Adrenal gland (tissue), 5 donors: ENCODE data around the gene SLC12A5.

ENCODE experiments used
- POLR2A ChIP-seq, 2 donors: fragments of 450-650 bp; IDR thresholded peaks; one replicate each; pipeline ENCODE4 v1.6.1; 2017; ENCODE audit warnings: antibody characterized with exemption in 2 of 2, mild to moderate bottlenecking in 2 of 2, moderate library complexity in 1 of 2
- TF ChIP-seq, protein P1 (sequence below), 6 experiments: fragments of 450-650 bp in 4 of 6; fragments of 200-600 bp in 2 of 6; sonication (generic) in 1 of 6; IDR thresholded peaks; 1 replicate in 5 of 6; 2 replicates in 1 of 6; pipeline versions ENCODE4 v1.5.1 to v1.8.0; 2016 to 2021; ENCODE audit warnings: antibody characterized with exemption in 6 of 6, mild to moderate bottlenecking in 2 of 6, moderate library complexity in 1 of 6
- donor health status: DM: no; HTN: no; CAD: no.

DNA sequence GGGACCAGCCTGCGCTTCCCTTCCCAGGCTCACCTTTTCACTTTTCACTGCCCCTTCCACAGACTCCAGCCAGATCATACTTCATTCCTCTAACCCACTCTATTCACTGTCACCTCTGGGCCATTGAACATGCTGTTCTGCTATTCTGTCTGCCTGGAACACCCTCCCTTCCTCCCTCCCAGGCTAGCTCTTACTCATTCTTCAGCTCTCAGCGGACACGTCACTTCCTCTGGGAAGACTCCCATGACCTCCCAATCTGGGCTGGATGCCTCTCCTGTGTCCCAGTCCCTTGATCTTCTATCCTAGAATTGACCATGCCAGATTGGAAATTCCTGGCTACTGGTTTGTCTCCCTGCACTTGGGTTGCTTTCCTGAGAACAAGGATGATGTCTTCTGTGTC, 5.0 kb downstream of the SLC12A5 start:
- TF ChIP-seq, protein P1, sequence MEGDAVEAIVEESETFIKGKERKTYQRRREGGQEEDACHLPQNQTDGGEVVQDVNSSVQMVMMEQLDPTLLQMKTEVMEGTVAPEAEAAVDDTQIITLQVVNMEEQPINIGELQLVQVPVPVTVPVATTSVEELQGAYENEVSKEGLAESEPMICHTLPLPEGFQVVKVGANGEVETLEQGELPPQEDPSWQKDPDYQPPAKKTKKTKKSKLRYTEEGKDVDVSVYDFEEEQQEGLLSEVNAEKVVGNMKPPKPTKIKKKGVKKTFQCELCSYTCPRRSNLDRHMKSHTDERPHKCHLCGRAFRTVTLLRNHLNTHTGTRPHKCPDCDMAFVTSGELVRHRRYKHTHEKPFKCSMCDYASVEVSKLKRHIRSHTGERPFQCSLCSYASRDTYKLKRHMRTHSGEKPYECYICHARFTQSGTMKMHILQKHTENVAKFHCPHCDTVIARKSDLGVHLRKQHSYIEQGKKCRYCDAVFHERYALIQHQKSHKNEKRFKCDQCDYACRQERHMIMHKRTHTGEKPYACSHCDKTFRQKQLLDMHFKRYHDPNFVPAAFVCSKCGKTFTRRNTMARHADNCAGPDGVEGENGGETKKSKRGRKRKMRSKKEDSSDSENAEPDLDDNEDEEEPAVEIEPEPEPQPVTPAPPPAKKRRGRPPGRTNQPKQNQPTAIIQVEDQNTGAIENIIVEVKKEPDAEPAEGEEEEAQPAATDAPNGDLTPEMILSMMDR (IDR thresholded peaks at IDR 0.05) = no peak
- TF ChIP-seq POLR2A (IDR thresholded peaks at IDR 0.05) = no peak
